K562 (cell line): ENCODE data around the gene EDEM1. TPM values are rescaled to one million over a fixed set of nuclear protein-coding genes. Genes with fewer than 3 reads are reported as not detected.
A peak's percentile ranks its signal among the peaks of the same experiment; 100 is the strongest.

ENCODE experiments used
- ETV6 ChIP-seq, 3 experiments: fragments of 150-350 bp in 1 of 3; sonication (generic) in 1 of 3; formaldehyde crosslinking in 1 of 3; IDR thresholded peaks; 2 replicates each; pipeline versions ENCODE4 v1.6.1 to v1.8.0; 2014 to 2022; ENCODE audit warnings: borderline replicate concordance in 2 of 3, low read depth in 2 of 3, antibody characterized with exemption in 1 of 3, low read length in 1 of 3, mild to moderate bottlenecking in 1 of 3, missing genetic modification reagents in 1 of 3
- FOXA3 ChIP-seq, 2 experiments: fragments of 450-650 bp in 1 of 2; sonication (generic) in 1 of 2; formaldehyde crosslinking; IDR thresholded peaks in 1 of 2; conservative IDR thresholded peaks in 1 of 2; 2 replicates each; pipeline versions ENCODE4 v1.4.0 to v1.8.0; 2020 to 2022; ENCODE audit warnings: mild to moderate bottlenecking in 2 of 2, missing genetic modification reagents in 1 of 2
- FUS ChIP-seq: fragments of 200-400 bp; formaldehyde crosslinking; optimal IDR thresholded peaks from 2 replicates; pipeline ENCODE3; 2017; ENCODE audit warnings: low read depth, low read length
- KDM5B ChIP-seq: fragments of 200-600 bp; sonication (generic); IDR thresholded peaks from 2 replicates; pipeline ENCODE4 v1.6.1; 2012; ENCODE audit warnings: low read depth, mild to moderate bottlenecking, moderate library complexity, low read length, control low read depth, inconsistent platforms; ENCODE audit not compliant: insufficient replicate concordance
- PURB ChIP-seq: sonication (generic); formaldehyde crosslinking; IDR thresholded peaks from 2 replicates; pipeline ENCODE4 v1.9.0; 2021; ENCODE audit warnings: low read depth, mild to moderate bottlenecking, missing genetic modification reagents
- SETDB1 ChIP-seq: IDR thresholded peaks from one replicate; pipeline ENCODE4 v1.6.1; 2012; ENCODE audit warnings: low read length, control low read depth, inconsistent platforms
- SMAD4 ChIP-seq: fragments of 250-450 bp; sonication (Bioruptor Pico); conservative IDR thresholded peaks from 2 replicates; pipeline ENCODE4 v1.8.0; 2021; ENCODE audit warnings: inconsistent platforms, mild to moderate bottlenecking, moderate library complexity
- SRSF9 ChIP-seq: fragments of 200-400 bp; formaldehyde crosslinking; IDR thresholded peaks from 2 replicates; pipeline ENCODE4 v1.6.1; 2017; ENCODE audit warnings: low read depth, low read length, borderline replicate concordance
- TEAD1 ChIP-seq, 2 experiments: fragments of 450-650 bp in 1 of 2; sonication (generic) in 1 of 2; formaldehyde crosslinking; IDR thresholded peaks; 2 replicates each; pipeline versions ENCODE4 v1.4.0 to v1.8.0; 2020 to 2022; ENCODE audit warnings: mild to moderate bottlenecking in 2 of 2, missing genetic modification reagents in 1 of 2
- TRIM28 ChIP-seq: fragments of 450-650 bp; IDR thresholded peaks from 2 replicates; pipeline ENCODE4 v1.6.1; 2017
- ZNF146 ChIP-seq: IDR thresholded peaks from one replicate; pipeline ENCODE4 v1.6.1; 2018; ENCODE audit warnings: missing compliant biosample characterization; ENCODE audit not compliant: unreplicated experiment
- ZNF75A ChIP-seq: fragments of 450-650 bp; formaldehyde crosslinking; IDR thresholded peaks from 2 replicates; pipeline ENCODE4 v1.4.0; 2020; ENCODE audit warnings: mild to moderate bottlenecking
- ZNF780A ChIP-seq: fragments of 250-450 bp; sonication (Bioruptor Pico); IDR thresholded peaks from 2 replicates; pipeline ENCODE4 v1.5.0; 2021; ENCODE audit warnings: mild to moderate bottlenecking
- polyA plus RNA-seq, 8 experiments: library from polyadenylated mRNA; depleted of rRNA in 4 of 8; stranded (reverse) in 5 of 8; unstranded in 3 of 8; fragments of >200 nt; fragmentation: Nextera tagmentation in 2 of 8; fragmentation: Illumina TruSeq in 1 of 8; extraction: Ambion mirVana in 2 of 8; extraction: Trizol in 1 of 8; gene quantifications; 2 replicates each; pipeline versions ENCODE4 v1.2.1 to v1.2.3, GENCODE V29; 2011 to 2014; ENCODE audit warnings: inconsistent platforms in 1 of 8, missing spikeins in 1 of 8
- total RNA-seq, 7 experiments: library from RNA; depleted of rRNA in 6 of 7; stranded (reverse); fragments of >200 nt in 6 of 7; fragmentation: Illumina TruSeq in 2 of 7; extraction: Trizol in 2 of 7; gene quantifications; 2 replicates each; pipeline versions ENCODE4 v1.2.1 to v1.2.3, GENCODE V29; 2011 to 2021; ENCODE audit warnings: low replicate concordance in 1 of 7
- TF ChIP-seq, protein P1 (sequence below): fragments of 450-650 bp; IDR thresholded peaks from 2 replicates; pipeline ENCODE4 v1.6.1; 2017; ENCODE audit warnings: antibody characterized with exemption
- TF ChIP-seq, protein P2 (sequence below): fragments of 450-650 bp; IDR thresholded peaks from 2 replicates; pipeline ENCODE4 v1.6.1; 2016; ENCODE audit warnings: borderline replicate concordance
- TF ChIP-seq, protein P3 (sequence below): fragments of 450-650 bp; formaldehyde crosslinking; IDR thresholded peaks from 2 replicates; pipeline ENCODE4 v1.4.0; 2020; ENCODE audit warnings: mild to moderate bottlenecking, moderate library complexity

The EDEM1 gene
- total and polyA plus RNA-seq, 9 of the 15 experiments (the other 6 are each of a cell fraction or from before 2014, with no cell fraction given), result 6.2 to 36.7 (median 14.3) TPM

DNA sequence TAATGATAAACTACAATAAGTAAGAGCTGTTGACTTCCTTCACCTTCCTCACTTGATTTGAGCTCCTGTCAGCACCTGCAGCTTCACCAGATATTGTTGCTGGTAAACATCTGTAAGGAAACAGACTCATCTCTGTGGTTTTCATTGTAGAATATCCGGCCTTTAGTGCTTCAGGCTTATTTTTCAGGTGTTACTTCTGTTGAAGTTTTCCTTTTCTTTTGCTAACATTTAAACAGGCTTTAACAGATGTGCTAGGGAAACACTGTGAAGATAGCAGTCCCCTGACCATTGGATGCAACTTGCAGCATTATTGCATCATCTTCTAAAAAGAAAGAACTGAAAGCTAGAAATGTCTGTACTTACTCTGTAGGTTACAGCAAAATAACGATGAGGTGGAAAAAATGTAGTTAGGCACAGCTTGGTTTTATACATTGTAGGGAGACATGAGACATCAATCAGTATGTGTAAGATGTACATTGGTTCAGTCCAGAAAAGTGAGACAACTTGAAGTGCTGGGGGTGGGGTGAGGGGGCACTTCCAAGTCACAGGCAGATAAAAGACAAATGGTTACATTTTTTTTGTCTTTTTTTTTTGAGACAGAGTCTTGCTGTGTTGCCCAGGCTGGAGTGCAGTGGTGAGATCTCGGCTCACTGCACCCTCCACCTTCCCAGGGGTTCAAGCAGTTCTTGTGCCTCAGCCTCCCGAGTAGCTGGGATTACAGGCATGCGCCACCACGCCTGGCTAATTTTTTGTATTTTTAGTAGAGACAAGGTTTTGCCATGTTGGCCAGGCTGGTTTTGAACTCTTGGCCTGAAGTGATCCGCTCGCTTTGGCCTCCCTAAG lies 10.2 kb downstream of the EDEM1 start (continued):
- TF ChIP-seq, protein P1, sequence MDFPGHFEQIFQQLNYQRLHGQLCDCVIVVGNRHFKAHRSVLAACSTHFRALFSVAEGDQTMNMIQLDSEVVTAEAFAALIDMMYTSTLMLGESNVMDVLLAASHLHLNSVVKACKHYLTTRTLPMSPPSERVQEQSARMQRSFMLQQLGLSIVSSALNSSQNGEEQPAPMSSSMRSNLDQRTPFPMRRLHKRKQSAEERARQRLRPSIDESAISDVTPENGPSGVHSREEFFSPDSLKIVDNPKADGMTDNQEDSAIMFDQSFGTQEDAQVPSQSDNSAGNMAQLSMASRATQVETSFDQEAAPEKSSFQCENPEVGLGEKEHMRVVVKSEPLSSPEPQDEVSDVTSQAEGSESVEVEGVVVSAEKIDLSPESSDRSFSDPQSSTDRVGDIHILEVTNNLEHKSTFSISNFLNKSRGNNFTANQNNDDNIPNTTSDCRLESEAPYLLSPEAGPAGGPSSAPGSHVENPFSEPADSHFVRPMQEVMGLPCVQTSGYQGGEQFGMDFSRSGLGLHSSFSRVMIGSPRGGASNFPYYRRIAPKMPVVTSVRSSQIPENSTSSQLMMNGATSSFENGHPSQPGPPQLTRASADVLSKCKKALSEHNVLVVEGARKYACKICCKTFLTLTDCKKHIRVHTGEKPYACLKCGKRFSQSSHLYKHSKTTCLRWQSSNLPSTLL, result no peak
- TF ChIP-seq ZNF146 (CRISPR knock-in tag) (no peak), TRIM28 (no peak), FUS (no peak), SETDB1 (no peak), SRSF9 (no peak), KDM5B (no peak), ETV6 (IDR thresholded peaks at IDR 0.05; ENCODE audit: borderline replicate concordance in 1 of 2, low read depth in 2 of 2, low read length in 1 of 2) (no peak), ETV6 (CRISPR knock-in tag; IDR thresholded peaks at IDR 0.05; ENCODE audit: borderline replicate concordance) (no peak), SMAD4 (CRISPR knock-in tag) (peak; percentile 91), PURB (CRISPR knock-in tag) (no peak), TEAD1 (CRISPR knock-in tag; IDR thresholded peaks at IDR 0.05) (peak in 1 of 2 experiments; percentile 16; a peak in 2 of 4 replicates), ZNF75A (CRISPR knock-in tag) (no peak; the same call in 1 of the 2 replicates), ZNF780A (CRISPR knock-in tag) (no peak), FOXA3 (CRISPR knock-in tag; conservative IDR thresholded peaks at IDR 0.05 in 1 of 2, IDR thresholded peaks at IDR 0.05 in 1 of 2) (peak in 1 of 2 experiments; percentile 57; a peak in 2 of 4 replicates)
- TF ChIP-seq, protein P2, sequence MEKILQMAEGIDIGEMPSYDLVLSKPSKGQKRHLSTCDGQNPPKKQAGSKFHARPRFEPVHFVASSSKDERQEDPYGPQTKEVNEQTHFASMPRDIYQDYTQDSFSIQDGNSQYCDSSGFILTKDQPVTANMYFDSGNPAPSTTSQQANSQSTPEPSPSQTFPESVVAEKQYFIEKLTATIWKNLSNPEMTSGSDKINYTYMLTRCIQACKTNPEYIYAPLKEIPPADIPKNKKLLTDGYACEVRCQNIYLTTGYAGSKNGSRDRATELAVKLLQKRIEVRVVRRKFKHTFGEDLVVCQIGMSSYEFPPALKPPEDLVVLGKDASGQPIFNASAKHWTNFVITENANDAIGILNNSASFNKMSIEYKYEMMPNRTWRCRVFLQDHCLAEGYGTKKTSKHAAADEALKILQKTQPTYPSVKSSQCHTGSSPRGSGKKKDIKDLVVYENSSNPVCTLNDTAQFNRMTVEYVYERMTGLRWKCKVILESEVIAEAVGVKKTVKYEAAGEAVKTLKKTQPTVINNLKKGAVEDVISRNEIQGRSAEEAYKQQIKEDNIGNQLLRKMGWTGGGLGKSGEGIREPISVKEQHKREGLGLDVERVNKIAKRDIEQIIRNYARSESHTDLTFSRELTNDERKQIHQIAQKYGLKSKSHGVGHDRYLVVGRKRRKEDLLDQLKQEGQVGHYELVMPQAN, result no peak
- TF ChIP-seq, protein P3, sequence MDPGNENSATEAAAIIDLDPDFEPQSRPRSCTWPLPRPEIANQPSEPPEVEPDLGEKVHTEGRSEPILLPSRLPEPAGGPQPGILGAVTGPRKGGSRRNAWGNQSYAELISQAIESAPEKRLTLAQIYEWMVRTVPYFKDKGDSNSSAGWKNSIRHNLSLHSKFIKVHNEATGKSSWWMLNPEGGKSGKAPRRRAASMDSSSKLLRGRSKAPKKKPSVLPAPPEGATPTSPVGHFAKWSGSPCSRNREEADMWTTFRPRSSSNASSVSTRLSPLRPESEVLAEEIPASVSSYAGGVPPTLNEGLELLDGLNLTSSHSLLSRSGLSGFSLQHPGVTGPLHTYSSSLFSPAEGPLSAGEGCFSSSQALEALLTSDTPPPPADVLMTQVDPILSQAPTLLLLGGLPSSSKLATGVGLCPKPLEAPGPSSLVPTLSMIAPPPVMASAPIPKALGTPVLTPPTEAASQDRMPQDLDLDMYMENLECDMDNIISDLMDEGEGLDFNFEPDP (CRISPR knock-in tag), result no peak; the same call in 1 of the 2 replicates
